ENCODE results near the gene FBXL7. TPM values are rescaled to one million over a fixed set of nuclear protein-coding genes. Genes with fewer than 3 reads are reported as not detected.

FBXL7 gene
- total RNA-seq, 5 donors from 2014 or later (not counting 1 experiment from before 2014, with no cell fraction given), result 0.06 to 0.07 TPM; not detected in 3

GRCh38 chr5:15496886-15497285 is 3.1 kb upstream of the FBXL7 start:
- no peaks in the 10 kb centered on the region for H3K4me1 ChIP-seq (ENCODE audit: control insufficient read depth in 1 of 2, extremely low read depth in 1 of 2, insufficient read depth in 2 of 2, low read length in 2 of 2)
- ChIA-PET CTCF (no interaction called here), POLR2A (no interaction called here)
- Mint-ChIP-seq H3K27me3 (peaks cover 21 to 32% of the 10 kb centered on the region in 2 donors), H3K4me3 (no peak overlapping the region), H3K27ac (no peak overlapping the region), H3K36me3 (no peaks in the 10 kb centered on the region), H3K9me3 (peaks cover 3 to 8% (median 3%) of the 10 kb centered on the region in 3 donors), H3K4me1 (no peaks in the 10 kb centered on the region)
- peaks cover 7 to 17% of the 10 kb centered on the region in 2 experiments for H3K27me3 ChIP-seq (replicated peaks in 1 of 2; ENCODE audit: control insufficient read depth in 2 of 2, extremely low read depth in 1 of 2, insufficient read depth in 2 of 2, low read length in 1 of 2)
- no peaks in the 10 kb centered on the region for H3K36me3 ChIP-seq (ENCODE audit: control insufficient read depth in 2 of 2, extremely low read depth in 1 of 2, insufficient read depth in 1 of 2, low read length in 1 of 2)
- H3K4me3 ChIP-seq (ENCODE audit: control insufficient read depth in 1 of 2, extremely low read depth in 1 of 2, low read length in 1 of 2), result no peak overlapping the region
- ATAC-seq (replicated peaks in 1 of 4), result no peak
- no CpG with 5 or more reads among the region's 3 CpGs for WGBS (ENCODE audit: insufficient coverage)
- no peak overlapping the region for H3K27ac ChIP-seq (ENCODE audit: low read length)
- DNase-seq, result no peak
- H3K9me3 ChIP-seq, result no peaks in the 10 kb centered on the region

- Mint-ChIP-seq H3K4me1 (no peaks in the 10 kb centered on the region), H3K27me3 (peaks cover 28 to 45% of the 10 kb centered on the region in 2 donors), H3K27ac (no peak overlapping the region), H3K36me3 (no peaks in the 10 kb centered on the region), H3K9me3 (peaks cover 3 to 14% (median 9%) of the 10 kb centered on the region in 3 donors), H3K4me3 (no peak overlapping the region)
- POLR2A ChIA-PET, result no interaction called here
- H3K27me3 ChIP-seq (replicated peaks in 1 of 2; ENCODE audit: control insufficient read depth in 2 of 2, extremely low read depth in 1 of 2, insufficient read depth in 2 of 2, low read length in 1 of 2), result peaks cover 8 to 17% of the 10 kb centered on the region in 2 experiments
- CTCF ChIA-PET, result no interaction called here
- DNase-seq (no peak), ATAC-seq (replicated peaks in 1 of 4) (no peak)
- 8% methylated on average over 58 of the region's 61 CpGs for WGBS (ENCODE audit: insufficient coverage)
- no peaks in the 10 kb centered on the region for H3K9me3 ChIP-seq
- no peaks in the 10 kb centered on the region for H3K4me1 ChIP-seq (ENCODE audit: control insufficient read depth in 1 of 2, extremely low read depth in 1 of 2, insufficient read depth in 2 of 2, low read length in 2 of 2)
- H3K36me3 ChIP-seq (ENCODE audit: control insufficient read depth in 2 of 2, extremely low read depth in 1 of 2, insufficient read depth in 1 of 2, low read length in 1 of 2), result no peaks in the 10 kb centered on the region
- H3K27ac ChIP-seq (ENCODE audit: low read length), result no peak overlapping the region
- no peak overlapping the region for H3K4me3 ChIP-seq (ENCODE audit: control insufficient read depth in 1 of 2, extremely low read depth in 1 of 2, low read length in 1 of 2)
These were observed 483 bp downstream of the FBXL7 start for GRCh38 chr5:15500325-15501001.

GRCh38 chr5:15501091-15501791 is 1.3 kb downstream of the FBXL7 start:
- H3K27ac Mint-ChIP-seq, result no peak overlapping the region
- DNase-seq (no peak), ATAC-seq (replicated peaks in 1 of 4) (no peak)
- WGBS (ENCODE audit: insufficient coverage), result 4% methylated on average over 4 of the region's 15 CpGs
- H3K36me3 Mint-ChIP-seq, result no peaks in the 10 kb centered on the region
- Histone ChIP-seq H3K27me3 (replicated peaks in 1 of 2; ENCODE audit: control insufficient read depth in 2 of 2, extremely low read depth in 1 of 2, insufficient read depth in 2 of 2, low read length in 1 of 2) (peaks cover 8 to 17% of the 10 kb centered on the region in 2 experiments), H3K4me3 (ENCODE audit: control insufficient read depth in 1 of 2, extremely low read depth in 1 of 2, low read length in 1 of 2) (no peak overlapping the region), H3K9me3 (no peaks in the 10 kb centered on the region), H3K27ac (ENCODE audit: low read length) (no peak overlapping the region), H3K36me3 (ENCODE audit: control insufficient read depth in 2 of 2, extremely low read depth in 1 of 2, insufficient read depth in 1 of 2, low read length in 1 of 2) (no peaks in the 10 kb centered on the region), H3K4me1 (ENCODE audit: control insufficient read depth in 1 of 2, extremely low read depth in 1 of 2, insufficient read depth in 2 of 2, low read length in 2 of 2) (no peaks in the 10 kb centered on the region)
- no peaks in the 10 kb centered on the region for H3K4me1 Mint-ChIP-seq
- POLR2A ChIA-PET, result no interaction called here
- peaks cover 28 to 45% of the 10 kb centered on the region in 2 donors for H3K27me3 Mint-ChIP-seq
- H3K4me3 Mint-ChIP-seq, result no peak overlapping the region
- CTCF ChIA-PET, result no interaction called here
- H3K9me3 Mint-ChIP-seq, result peaks cover 3 to 11% (median 7%) of the 10 kb centered on the region in 3 donors

GRCh38 chr5:15502208-15502607 is 2.2 kb downstream of the FBXL7 start:
- ChIA-PET CTCF (no interaction called here), POLR2A (no interaction called here)
- WGBS (ENCODE audit: insufficient coverage), result no CpG with 5 or more reads among the region's 5 CpGs
- Mint-ChIP-seq H3K4me1 (no peaks in the 10 kb centered on the region), H3K27me3 (peaks cover 28 to 45% of the 10 kb centered on the region in 2 donors), H3K36me3 (no peaks in the 10 kb centered on the region), H3K27ac (no peak overlapping the region), H3K4me3 (no peak overlapping the region), H3K9me3 (peaks cover 3 to 11% (median 6%) of the 10 kb centered on the region in 3 donors)
- DNase-seq (no peak), ATAC-seq (replicated peaks in 1 of 4) (no peak)
- no peak overlapping the region for H3K27ac ChIP-seq (ENCODE audit: low read length)
- H3K36me3 ChIP-seq (ENCODE audit: control insufficient read depth in 2 of 2, extremely low read depth in 1 of 2, insufficient read depth in 1 of 2, low read length in 1 of 2), result no peaks in the 10 kb centered on the region
- peaks cover 8 to 17% of the 10 kb centered on the region in 2 experiments for H3K27me3 ChIP-seq (replicated peaks in 1 of 2; ENCODE audit: control insufficient read depth in 2 of 2, extremely low read depth in 1 of 2, insufficient read depth in 2 of 2, low read length in 1 of 2)
- no peaks in the 10 kb centered on the region for H3K9me3 ChIP-seq
- no peak overlapping the region for H3K4me3 ChIP-seq (ENCODE audit: control insufficient read depth in 1 of 2, extremely low read depth in 1 of 2, low read length in 1 of 2)
- no peaks in the 10 kb centered on the region for H3K4me1 ChIP-seq (ENCODE audit: control insufficient read depth in 1 of 2, extremely low read depth in 1 of 2, insufficient read depth in 2 of 2, low read length in 2 of 2)

GRCh38 chr5:15506146-15506545 is 6.2 kb downstream of the FBXL7 start:
- ChIA-PET POLR2A (no interaction called here), CTCF (no interaction called here)
- Mint-ChIP-seq H3K4me3 (no peak overlapping the region), H3K4me1 (no peaks in the 10 kb centered on the region), H3K36me3 (no peaks in the 10 kb centered on the region), H3K27me3 (peaks cover 9 to 20% of the 10 kb centered on the region in 2 donors), H3K9me3 (peaks cover 0 to 6% (median 6%) of the 10 kb centered on the region in 3 donors), H3K27ac (no peak overlapping the region)
- H3K9me3 ChIP-seq, result no peaks in the 10 kb centered on the region
- no peak for DNase-seq
- no peak overlapping the region for H3K27ac ChIP-seq (ENCODE audit: low read length)
- H3K4me3 ChIP-seq (ENCODE audit: control insufficient read depth in 1 of 2, extremely low read depth in 1 of 2, low read length in 1 of 2), result no peak overlapping the region
- ATAC-seq (replicated peaks in 1 of 4), result no peak
- H3K36me3 ChIP-seq (ENCODE audit: control insufficient read depth in 2 of 2, extremely low read depth in 1 of 2, insufficient read depth in 1 of 2, low read length in 1 of 2), result no peaks in the 10 kb centered on the region
- peaks cover 1 to 3% of the 10 kb centered on the region in 2 experiments for H3K27me3 ChIP-seq (replicated peaks in 1 of 2; ENCODE audit: control insufficient read depth in 2 of 2, extremely low read depth in 1 of 2, insufficient read depth in 2 of 2, low read length in 1 of 2)
- WGBS (ENCODE audit: insufficient coverage), result no CpG with 5 or more reads among the region's 5 CpGs
- no peaks in the 10 kb centered on the region for H3K4me1 ChIP-seq (ENCODE audit: control insufficient read depth in 1 of 2, extremely low read depth in 1 of 2, insufficient read depth in 2 of 2, low read length in 2 of 2)

GRCh38 chr5:15506897-15507296 is 6.9 kb downstream of the FBXL7 start:
- Mint-ChIP-seq H3K27me3 (peaks cover 7 to 14% of the 10 kb centered on the region in 2 donors), H3K27ac (no peak overlapping the region), H3K9me3 (peaks cover 0 to 6% (median 6%) of the 10 kb centered on the region in 3 donors), H3K4me3 (no peak overlapping the region), H3K4me1 (no peaks in the 10 kb centered on the region), H3K36me3 (no peaks in the 10 kb centered on the region)
- ATAC-seq (replicated peaks in 1 of 4), result no peak
- Histone ChIP-seq H3K27ac (ENCODE audit: low read length) (no peak overlapping the region), H3K36me3 (ENCODE audit: control insufficient read depth in 2 of 2, extremely low read depth in 1 of 2, insufficient read depth in 1 of 2, low read length in 1 of 2) (no peaks in the 10 kb centered on the region), H3K4me1 (ENCODE audit: control insufficient read depth in 1 of 2, extremely low read depth in 1 of 2, insufficient read depth in 2 of 2, low read length in 2 of 2) (no peaks in the 10 kb centered on the region), H3K9me3 (no peaks in the 10 kb centered on the region), H3K4me3 (ENCODE audit: control insufficient read depth in 1 of 2, extremely low read depth in 1 of 2, low read length in 1 of 2) (no peak overlapping the region), H3K27me3 (replicated peaks in 1 of 2; ENCODE audit: control insufficient read depth in 2 of 2, extremely low read depth in 1 of 2, insufficient read depth in 2 of 2, low read length in 1 of 2) (peaks cover 0 to 2% of the 10 kb centered on the region in 2 experiments)
- WGBS (ENCODE audit: insufficient coverage), result no CpG with 5 or more reads among the region's 3 CpGs
- ChIA-PET POLR2A (no interaction called here), CTCF (no interaction called here)
- no peak for DNase-seq

All from T-cell (primary cell).